Measurements from ENCODE around the gene COPS7B.
"Not testable (repeated sequence)": the region's sequence is repeated elsewhere in the genome, so short reads cannot be mapped to it uniquely, and the experiment has no call there.

GRCh38 chr2:231748153-231748896 is 37.9 kb upstream of the COPS7B start:
- not testable (repeated sequence) for TF ChIP-seq CTCF (IDR thresholded peaks at IDR 0.05; ENCODE audit: borderline replicate concordance, extremely low read depth, low read length, poor library complexity, severe bottlenecking); EZH2 (IDR thresholded peaks at IDR 0.05; ENCODE audit: borderline replicate concordance, low read depth, low read length, severe bottlenecking)

Measured in DND-41 (cell line).